ENCODE data around the gene SLC35E4.
A peak's percentile ranks its signal among the peaks of the same experiment; 100 is the strongest.
"Not testable (repeated sequence)": the region's sequence is repeated elsewhere in the genome, so short reads cannot be mapped to it uniquely, and the experiment has no call there.

Gene SLC35E4

GRCh38 chr22:30626413-30626812 is 9.2 kb upstream of the SLC35E4 start:
- no peak for DNase-seq (ENCODE audit: low read depth)
- no peak overlapping the region for H3K4me3 ChIP-seq (ENCODE audit: control insufficient read depth, low read depth, low read length)
- TF ChIP-seq, protein P1, sequence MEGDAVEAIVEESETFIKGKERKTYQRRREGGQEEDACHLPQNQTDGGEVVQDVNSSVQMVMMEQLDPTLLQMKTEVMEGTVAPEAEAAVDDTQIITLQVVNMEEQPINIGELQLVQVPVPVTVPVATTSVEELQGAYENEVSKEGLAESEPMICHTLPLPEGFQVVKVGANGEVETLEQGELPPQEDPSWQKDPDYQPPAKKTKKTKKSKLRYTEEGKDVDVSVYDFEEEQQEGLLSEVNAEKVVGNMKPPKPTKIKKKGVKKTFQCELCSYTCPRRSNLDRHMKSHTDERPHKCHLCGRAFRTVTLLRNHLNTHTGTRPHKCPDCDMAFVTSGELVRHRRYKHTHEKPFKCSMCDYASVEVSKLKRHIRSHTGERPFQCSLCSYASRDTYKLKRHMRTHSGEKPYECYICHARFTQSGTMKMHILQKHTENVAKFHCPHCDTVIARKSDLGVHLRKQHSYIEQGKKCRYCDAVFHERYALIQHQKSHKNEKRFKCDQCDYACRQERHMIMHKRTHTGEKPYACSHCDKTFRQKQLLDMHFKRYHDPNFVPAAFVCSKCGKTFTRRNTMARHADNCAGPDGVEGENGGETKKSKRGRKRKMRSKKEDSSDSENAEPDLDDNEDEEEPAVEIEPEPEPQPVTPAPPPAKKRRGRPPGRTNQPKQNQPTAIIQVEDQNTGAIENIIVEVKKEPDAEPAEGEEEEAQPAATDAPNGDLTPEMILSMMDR (conservative IDR thresholded peaks at IDR 0.05; ENCODE audit: control insufficient read depth, insufficient read depth, low read depth, low read length) = no peak

DNA sequence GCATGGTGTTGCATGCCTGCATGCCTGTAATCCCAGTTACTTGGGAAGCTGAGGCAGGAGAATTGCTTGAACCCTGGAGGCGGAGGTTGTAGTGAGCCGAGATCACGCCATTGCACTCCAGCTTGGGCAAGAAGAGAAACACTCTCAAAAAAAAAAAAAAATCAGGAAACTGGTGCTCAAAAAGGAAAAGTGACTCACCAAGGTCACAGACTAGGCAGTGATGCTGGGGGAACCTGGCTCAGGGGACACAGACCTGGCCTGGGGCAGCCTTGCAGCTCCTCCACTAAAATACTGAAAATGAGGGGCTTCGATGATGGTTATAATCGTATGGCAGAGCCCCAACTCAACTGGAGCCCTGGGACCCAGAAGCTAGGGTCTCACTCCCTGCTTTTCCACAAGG is 8.1 kb upstream of the SLC35E4 start:
- TF ChIP-seq, protein P1 (conservative IDR thresholded peaks at IDR 0.05; ENCODE audit: control insufficient read depth, insufficient read depth, low read depth, low read length) = no peak
- no peak for DNase-seq (ENCODE audit: low read depth)
- no peak overlapping the region for H3K4me3 ChIP-seq (ENCODE audit: control insufficient read depth, low read depth, low read length)

DNA sequence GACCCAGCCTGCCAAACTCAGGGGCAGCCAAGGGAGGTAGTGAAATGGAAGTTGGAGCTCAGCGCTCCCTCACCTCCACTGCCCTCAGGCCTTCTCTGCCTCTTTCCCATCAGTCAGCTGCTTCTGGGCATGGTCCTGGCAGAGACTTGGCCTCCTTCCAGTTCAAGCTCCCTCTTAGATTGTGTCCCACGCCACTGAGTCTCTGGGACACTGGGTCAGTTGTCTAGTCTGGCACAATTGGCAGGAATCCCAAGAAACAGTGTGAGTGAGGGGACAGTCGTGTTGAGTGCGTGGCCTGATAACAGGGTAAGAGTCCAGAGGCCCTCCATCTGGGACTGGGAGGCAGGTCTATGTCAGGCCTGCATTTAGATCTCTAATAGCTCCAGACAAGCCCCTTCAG is 7.1 kb upstream of the SLC35E4 start:
- no peak overlapping the region for H3K4me3 ChIP-seq (ENCODE audit: control insufficient read depth, low read depth, low read length)
- TF ChIP-seq, protein P1 (conservative IDR thresholded peaks at IDR 0.05; ENCODE audit: control insufficient read depth, insufficient read depth, low read depth, low read length) = no peak
- no peak for DNase-seq (ENCODE audit: low read depth)

GRCh38 chr22:30631469-30631868 is 4.1 kb upstream of the SLC35E4 start:
- not testable (repeated sequence) for H3K4me3 ChIP-seq (ENCODE audit: control insufficient read depth, low read depth, low read length); DNase-seq (ENCODE audit: low read depth)

- TF ChIP-seq, protein P1 (conservative IDR thresholded peaks at IDR 0.05; ENCODE audit: control insufficient read depth, insufficient read depth, low read depth, low read length) = peak; percentile 89
- H3K4me3 ChIP-seq (ENCODE audit: control insufficient read depth, low read depth, low read length) = peak overlapping the region; percentile 49
- DNase-seq (ENCODE audit: low read depth) = peak; percentile 93
These were observed 929 bp upstream of the SLC35E4 start for GRCh38 chr22:30634471-30635233.

DNA sequence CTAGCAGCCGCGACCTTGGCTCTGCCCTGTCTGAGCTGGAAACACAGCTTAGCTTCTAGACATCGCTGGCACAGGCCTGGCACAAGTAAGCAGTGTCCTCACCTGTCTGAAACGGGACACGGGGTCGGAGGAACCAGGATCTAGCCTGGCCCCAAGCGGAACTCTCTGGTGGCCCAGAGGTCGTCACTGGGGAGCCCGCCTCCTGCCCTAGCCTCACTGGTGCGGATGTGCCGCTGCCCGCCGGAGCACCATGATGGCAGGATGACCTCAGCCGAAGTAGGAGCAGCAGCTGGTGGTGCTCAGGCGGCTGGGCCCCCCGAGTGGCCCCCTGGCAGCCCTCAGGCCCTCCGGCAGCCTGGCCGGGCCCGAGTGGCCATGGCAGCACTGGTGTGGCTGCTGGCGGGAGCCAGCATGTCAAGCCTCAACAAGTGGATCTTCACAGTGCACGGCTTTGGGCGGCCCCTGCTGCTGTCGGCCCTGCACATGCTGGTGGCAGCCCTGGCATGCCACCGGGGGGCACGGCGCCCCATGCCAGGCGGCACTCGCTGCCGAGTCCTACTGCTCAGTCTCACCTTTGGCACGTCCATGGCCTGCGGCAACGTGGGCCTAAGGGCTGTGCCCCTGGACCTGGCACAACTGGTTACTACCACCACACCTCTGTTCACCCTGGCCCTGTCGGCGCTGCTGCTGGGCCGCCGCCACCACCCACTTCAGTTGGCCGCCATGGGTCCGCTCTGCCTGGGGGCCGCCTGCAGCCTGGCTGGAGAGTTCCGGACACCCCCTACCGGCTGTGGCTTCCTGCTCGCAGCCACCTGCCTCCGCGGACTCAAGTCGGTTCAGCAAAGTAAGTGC is 871 bp downstream of the SLC35E4 start:
- peak overlapping the region; percentile 74 for H3K4me3 ChIP-seq (ENCODE audit: control insufficient read depth, low read depth, low read length)
- TF ChIP-seq, protein P1 (conservative IDR thresholded peaks at IDR 0.05; ENCODE audit: control insufficient read depth, insufficient read depth, low read depth, low read length) = no peak
- peak; percentile 11 for DNase-seq (ENCODE audit: low read depth)

- TF ChIP-seq, protein P1 (conservative IDR thresholded peaks at IDR 0.05; ENCODE audit: control insufficient read depth, insufficient read depth, low read depth, low read length) = no peak
- H3K4me3 ChIP-seq (ENCODE audit: control insufficient read depth, low read depth, low read length) = peak overlapping the region; percentile 74
- DNase-seq (ENCODE audit: low read depth) = peak; percentile 10
These were observed 2.1 kb downstream of the SLC35E4 start for GRCh38 chr22:30637701-30638114.

Data from fibroblast of mammary gland (primary cell).